GM12892 (cell line): Measurements from ENCODE around the gene SGPP2.

ENCODE experiments used
- POLR2A ChIP-seq: IDR thresholded peaks from 2 replicates; pipeline ENCODE4 v1.6.1; 2011; ENCODE audit warnings: low read depth, low read length, control low read depth
- POLR2AphosphoS5 ChIP-seq: IDR thresholded peaks from 2 replicates; pipeline ENCODE4 v1.6.1; 2011; ENCODE audit warnings: low read depth, low read length, control low read depth
- TAF1 ChIP-seq: IDR thresholded peaks from 2 replicates; pipeline ENCODE4 v1.6.1; 2011; ENCODE audit warnings: low read depth, mild to moderate bottlenecking, control low read depth, low read length, borderline replicate concordance

DNA sequence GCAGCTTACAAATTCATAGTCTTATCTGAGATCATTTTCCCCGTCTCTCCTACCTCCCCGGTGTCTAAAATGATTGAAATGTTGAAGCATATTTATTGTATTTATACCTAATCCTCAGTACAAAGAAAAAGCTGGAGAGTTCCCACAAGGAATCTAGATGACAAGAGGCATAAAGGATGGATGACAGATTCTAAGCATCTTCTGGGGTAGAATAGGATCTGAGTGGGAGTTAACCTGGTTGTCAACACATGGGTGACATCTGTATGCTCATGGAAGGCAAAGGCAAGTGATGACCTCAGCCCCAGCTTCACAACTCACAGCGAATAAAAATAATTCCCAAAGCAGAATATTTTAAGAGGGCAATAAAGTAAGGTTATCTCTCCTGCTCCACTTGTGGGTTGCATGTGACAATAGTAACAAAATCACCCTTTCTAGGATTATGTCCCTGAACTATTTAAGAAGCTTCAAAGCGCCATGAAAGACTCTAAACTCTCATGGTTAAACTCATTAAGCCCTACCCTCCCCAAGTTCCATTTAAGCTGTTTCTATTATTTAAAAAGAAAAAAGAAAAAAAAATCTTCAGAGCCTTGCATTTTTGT lies 32.2 kb downstream of the SGPP2 start:
- TF ChIP-seq POLR2A (no peak), POLR2AphosphoS5 (no peak), TAF1 (no peak)
